HL-60 (cell line): ENCODE measurements around the gene ZNF764.

ENCODE experiments used
- GABPA ChIP-seq: IDR thresholded peaks from 2 replicates; pipeline ENCODE4 v1.6.1; 2012; ENCODE audit warnings: low read depth
- TF ChIP-seq, protein P1 (sequence below): IDR thresholded peaks from one replicate; pipeline ENCODE4 v1.5.1; 2011; ENCODE audit warnings: low read length, control low read depth, inconsistent platforms; ENCODE audit not compliant: insufficient read depth

DNA sequence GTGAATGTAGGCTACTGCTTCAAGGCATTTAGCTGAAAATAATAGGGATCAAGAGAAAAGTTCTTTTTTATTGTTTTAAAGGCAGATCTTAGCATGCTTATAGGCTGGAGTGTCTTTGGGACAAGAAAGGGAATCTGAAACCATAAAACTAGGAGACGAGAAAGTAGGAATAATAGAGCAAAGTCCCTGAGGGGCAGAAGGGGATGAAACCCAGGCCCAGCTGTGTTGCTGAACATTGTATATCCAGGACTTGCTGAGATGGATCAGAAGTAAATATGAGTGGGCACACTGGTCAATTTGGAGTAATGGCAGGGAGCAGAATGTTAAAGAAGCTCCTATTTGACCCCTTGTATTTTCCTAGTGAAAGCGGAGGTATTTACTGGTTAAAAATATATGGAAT, 42.8 kb upstream of the ZNF764 start:
- TF ChIP-seq, protein P1, sequence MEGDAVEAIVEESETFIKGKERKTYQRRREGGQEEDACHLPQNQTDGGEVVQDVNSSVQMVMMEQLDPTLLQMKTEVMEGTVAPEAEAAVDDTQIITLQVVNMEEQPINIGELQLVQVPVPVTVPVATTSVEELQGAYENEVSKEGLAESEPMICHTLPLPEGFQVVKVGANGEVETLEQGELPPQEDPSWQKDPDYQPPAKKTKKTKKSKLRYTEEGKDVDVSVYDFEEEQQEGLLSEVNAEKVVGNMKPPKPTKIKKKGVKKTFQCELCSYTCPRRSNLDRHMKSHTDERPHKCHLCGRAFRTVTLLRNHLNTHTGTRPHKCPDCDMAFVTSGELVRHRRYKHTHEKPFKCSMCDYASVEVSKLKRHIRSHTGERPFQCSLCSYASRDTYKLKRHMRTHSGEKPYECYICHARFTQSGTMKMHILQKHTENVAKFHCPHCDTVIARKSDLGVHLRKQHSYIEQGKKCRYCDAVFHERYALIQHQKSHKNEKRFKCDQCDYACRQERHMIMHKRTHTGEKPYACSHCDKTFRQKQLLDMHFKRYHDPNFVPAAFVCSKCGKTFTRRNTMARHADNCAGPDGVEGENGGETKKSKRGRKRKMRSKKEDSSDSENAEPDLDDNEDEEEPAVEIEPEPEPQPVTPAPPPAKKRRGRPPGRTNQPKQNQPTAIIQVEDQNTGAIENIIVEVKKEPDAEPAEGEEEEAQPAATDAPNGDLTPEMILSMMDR, result no peak
- TF ChIP-seq GABPA, result no peak
